K562 (cell line): ENCODE data around the gene SLC25A11. TPM values are rescaled to one million over a fixed set of nuclear protein-coding genes. Genes with fewer than 3 reads are reported as not detected.

Source experiments
- ARID2 ChIP-seq: fragments of 450-650 bp; IDR thresholded peaks from 2 replicates; pipeline ENCODE4 v1.6.1; 2017; ENCODE audit warnings: antibody characterized with exemption, mild to moderate bottlenecking
- GTF3C2 ChIP-seq: IDR thresholded peaks from 3 replicates; pipeline ENCODE4 v1.6.1; 2011; ENCODE audit warnings: borderline replicate concordance, mild to moderate bottlenecking, moderate library complexity; ENCODE audit not compliant: insufficient read length; ENCODE audit errors: extremely low read depth
- HINFP ChIP-seq: fragments of 450-650 bp; conservative IDR thresholded peaks from 2 replicates; pipeline ENCODE4 v1.6.1; 2016; ENCODE audit warnings: missing genetic modification characterization, low read depth, mild to moderate bottlenecking, control low read depth, missing compliant biosample characterization
- ID3 ChIP-seq, 2 experiments: fragments of 250-450 bp in 1 of 2; fragments of 450-650 bp in 1 of 2; sonication (Bioruptor Pico) in 1 of 2; IDR thresholded peaks; 2 replicates each; pipeline versions ENCODE4 v1.6.1 to v1.8.0; 2016 to 2021; ENCODE audit warnings: mild to moderate bottlenecking in 2 of 2, moderate library complexity in 2 of 2, missing compliant biosample characterization in 1 of 2, missing genetic modification characterization in 1 of 2
- KLF16 ChIP-seq: IDR thresholded peaks from 2 replicates; pipeline ENCODE4 v1.6.1; 2016; ENCODE audit warnings: antibody characterized with exemption
- NBN ChIP-seq: fragments of 450-650 bp; IDR thresholded peaks from 2 replicates; pipeline ENCODE4 v1.6.1; 2016; ENCODE audit warnings: low read depth, mild to moderate bottlenecking
- ZC3H11A ChIP-seq: IDR thresholded peaks from 2 replicates; pipeline ENCODE4 v1.6.1; 2012; ENCODE audit warnings: low read depth, low read length, improper control_type of control experiment
- ZNF12 ChIP-seq: sonication (generic); formaldehyde crosslinking; IDR thresholded peaks from 2 replicates; pipeline ENCODE4 v1.4.0; 2020; ENCODE audit warnings: mild to moderate bottlenecking, missing genetic modification reagents
- ZNF124 ChIP-seq: sonication (generic); formaldehyde crosslinking; IDR thresholded peaks from 2 replicates; pipeline ENCODE4 v1.8.1; 2022; ENCODE audit warnings: missing genetic modification reagents
- ZNF384 ChIP-seq: IDR thresholded peaks from 2 replicates; pipeline ENCODE4 v1.6.1; 2012; ENCODE audit warnings: low read depth, low read length, improper control_type of control experiment
- ZNF592 ChIP-seq: fragments of 450-650 bp; IDR thresholded peaks from 2 replicates; pipeline ENCODE4 v1.6.1; 2017; ENCODE audit warnings: antibody characterized with exemption, mild to moderate bottlenecking
- ZNF639 ChIP-seq, 2 experiments: fragments of 200-800 bp in 1 of 2; sonication (Bioruptor generic) in 1 of 2; sonication (generic) in 1 of 2; formaldehyde crosslinking in 1 of 2; IDR thresholded peaks in 1 of 2; conservative IDR thresholded peaks in 1 of 2; 2 replicates each; pipeline versions ENCODE4 v1.5.0 to v1.6.1; 2016 to 2020; ENCODE audit warnings: missing compliant biosample characterization in 1 of 2, missing genetic modification characterization in 1 of 2, missing genetic modification reagents in 1 of 2
- ZNF655 ChIP-seq: fragments of 250-450 bp; sonication (Bioruptor Pico); IDR thresholded peaks from 2 replicates; pipeline ENCODE4 v1.5.0; 2021
- polyA plus RNA-seq, 8 experiments: library from polyadenylated mRNA; depleted of rRNA in 4 of 8; stranded (reverse) in 5 of 8; unstranded in 3 of 8; fragments of >200 nt; fragmentation: Nextera tagmentation in 2 of 8; fragmentation: Illumina TruSeq in 1 of 8; extraction: Ambion mirVana in 2 of 8; extraction: Trizol in 1 of 8; gene quantifications; 2 replicates each; pipeline versions ENCODE4 v1.2.1 to v1.2.3, GENCODE V29; 2011 to 2014; ENCODE audit warnings: inconsistent platforms in 1 of 8, missing spikeins in 1 of 8
- total RNA-seq, 7 experiments: library from RNA; depleted of rRNA in 6 of 7; stranded (reverse); fragments of >200 nt in 6 of 7; fragmentation: Illumina TruSeq in 2 of 7; extraction: Trizol in 2 of 7; gene quantifications; 2 replicates each; pipeline versions ENCODE4 v1.2.1 to v1.2.3, GENCODE V29; 2011 to 2021; ENCODE audit warnings: low replicate concordance in 1 of 7

Gene SLC25A11
- total and polyA plus RNA-seq, 9 of the 15 experiments (the other 6 are each of a cell fraction or from before 2014, with no cell fraction given), result 3.1 to 56.7 (median 32.9) TPM

- TF ChIP-seq KLF16, result no peak
- no peak for TF ChIP-seq ZNF639 (CRISPR knock-in tag; conservative IDR thresholded peaks at IDR 0.05 in 1 of 2, IDR thresholded peaks at IDR 0.05 in 1 of 2)
- TF ChIP-seq ZC3H11A, result no peak
- no peak for TF ChIP-seq ID3 (CRISPR knock-in tag; IDR thresholded peaks at IDR 0.05)
- no peak for TF ChIP-seq ID3 (tag; IDR thresholded peaks at IDR 0.05)
- no peak for TF ChIP-seq ZNF124 (CRISPR knock-in tag)
- no peak for TF ChIP-seq ARID2
- TF ChIP-seq GTF3C2, result no peak
- no peak for TF ChIP-seq HINFP (tag)
- no peak for TF ChIP-seq ZNF12
- TF ChIP-seq ZNF592, result peak; percentile 62
- no peak for TF ChIP-seq ZNF384
- no peak for TF ChIP-seq ZNF655 (CRISPR knock-in tag)
- peak; percentile 44; the same call in 1 of the 2 replicates for TF ChIP-seq NBN
These were observed 28.0 kb upstream of the SLC25A11 start, which contains the start of gene SPAG7 (continued) for GRCh38 chr17:4967539-4968485.
